ENCODE results near the gene SENP6. TPM values are rescaled to one million over a fixed set of nuclear protein-coding genes. Genes with fewer than 3 reads are reported as not detected.

SENP6 gene
- total RNA-seq, 1 donor from 2014 or later, result 100 TPM

- TF ChIP-seq EZH2 (IDR thresholded peaks at IDR 0.05; ENCODE audit: insufficient read depth, low read length), result no peak
- no peak for TF ChIP-seq CTCF (IDR thresholded peaks at IDR 0.05; ENCODE audit: insufficient read depth, low read depth, low read length)
- Mint-ChIP-seq H3K9me3 (ENCODE audit: unreplicated experiment) (no peaks in the 10 kb centered on the region), H3K4me3 (ENCODE audit: unreplicated experiment) (no peak overlapping the region), H3K27ac (ENCODE audit: unreplicated experiment) (no peak overlapping the region), H3K4me1 (ENCODE audit: low read depth, unreplicated experiment) (peaks cover 4% of the 10 kb centered on the region), H3K27me3 (ENCODE audit: low read depth, unreplicated experiment) (peaks cover 3% of the 10 kb centered on the region), H3K36me3 (ENCODE audit: low read depth, unreplicated experiment) (no peaks in the 10 kb centered on the region)
- DNase-seq (ENCODE audit: low read depth) (no peak), FAIRE-seq (peak; percentile 26)
- Histone ChIP-seq H3K9me3 (ENCODE audit: insufficient read depth, low read depth, low read length) (no peaks in the 10 kb centered on the region), H3K4me3 (ENCODE audit: insufficient read depth, low read depth, low read length) (no peak overlapping the region), H3K4me1 (ENCODE audit: insufficient read depth, low read length) (no peaks in the 10 kb centered on the region), H3K27ac (ENCODE audit: low read depth, low read length) (no peak overlapping the region), H3K27me3 (ENCODE audit: insufficient read depth, low read length) (no peaks in the 10 kb centered on the region), H3K4me2 (ENCODE audit: low read length) (no peak overlapping the region), H3K9ac (ENCODE audit: low read length) (no peak overlapping the region), H4K20me1 (ENCODE audit: insufficient read depth, low read length) (no peaks in the 10 kb centered on the region), H3K79me2 (ENCODE audit: insufficient read depth, low read length) (no peaks in the 10 kb centered on the region), H2AFZ (ENCODE audit: low read depth, low read length) (no peak overlapping the region), H3K36me3 (ENCODE audit: insufficient read depth, low read length) (no peaks in the 10 kb centered on the region)
These were observed 44.6 kb upstream of the SENP6 start for GRCh38 chr6:75557068-75557467.

- Histone ChIP-seq H3K4me1 (ENCODE audit: insufficient read depth, low read length) (no peaks in the 10 kb centered on the region), H3K9me3 (ENCODE audit: insufficient read depth, low read depth, low read length) (peaks cover 6% of the 10 kb centered on the region), H3K4me3 (ENCODE audit: insufficient read depth, low read depth, low read length) (no peak overlapping the region), H2AFZ (ENCODE audit: low read depth, low read length) (no peak overlapping the region), H3K79me2 (ENCODE audit: insufficient read depth, low read length) (no peaks in the 10 kb centered on the region), H3K9ac (ENCODE audit: low read length) (no peak overlapping the region), H3K27ac (ENCODE audit: low read depth, low read length) (no peak overlapping the region), H3K36me3 (ENCODE audit: insufficient read depth, low read length) (no peaks in the 10 kb centered on the region), H3K27me3 (ENCODE audit: insufficient read depth, low read length) (no peaks in the 10 kb centered on the region), H4K20me1 (ENCODE audit: insufficient read depth, low read length) (no peaks in the 10 kb centered on the region), H3K4me2 (ENCODE audit: low read length) (no peak overlapping the region)
- peak; percentile 16 for DNase-seq (ENCODE audit: low read depth)
- peaks cover 2% of the 10 kb centered on the region for H3K36me3 Mint-ChIP-seq (ENCODE audit: low read depth, unreplicated experiment)
- H3K4me3 Mint-ChIP-seq (ENCODE audit: unreplicated experiment), result no peak overlapping the region
- peaks cover 13% of the 10 kb centered on the region for H3K9me3 Mint-ChIP-seq (ENCODE audit: unreplicated experiment)
- TF ChIP-seq CTCF (IDR thresholded peaks at IDR 0.05; ENCODE audit: insufficient read depth, low read depth, low read length), result peak; percentile 39
- no peak for TF ChIP-seq EZH2 (IDR thresholded peaks at IDR 0.05; ENCODE audit: insufficient read depth, low read length)
- H3K27me3 Mint-ChIP-seq (ENCODE audit: low read depth, unreplicated experiment), result peaks cover 3% of the 10 kb centered on the region
- H3K4me1 Mint-ChIP-seq (ENCODE audit: low read depth, unreplicated experiment), result no peaks in the 10 kb centered on the region
- H3K27ac Mint-ChIP-seq (ENCODE audit: unreplicated experiment), result no peak overlapping the region
- no peak for FAIRE-seq
These were observed 38.6 kb upstream of the SENP6 start for GRCh38 chr6:75563032-75563431.

- no peak overlapping the region for H3K9ac ChIP-seq (ENCODE audit: low read length)
- no peak overlapping the region for H3K4me3 ChIP-seq (ENCODE audit: insufficient read depth, low read depth, low read length)
- peaks cover 6% of the 10 kb centered on the region for H3K9me3 ChIP-seq (ENCODE audit: insufficient read depth, low read depth, low read length)
- no peaks in the 10 kb centered on the region for H3K36me3 ChIP-seq (ENCODE audit: insufficient read depth, low read length)
- H3K27me3 ChIP-seq (ENCODE audit: insufficient read depth, low read length), result no peaks in the 10 kb centered on the region
- TF ChIP-seq EZH2 (IDR thresholded peaks at IDR 0.05; ENCODE audit: insufficient read depth, low read length), result no peak
- no peak for TF ChIP-seq CTCF (IDR thresholded peaks at IDR 0.05; ENCODE audit: insufficient read depth, low read depth, low read length)
- H3K79me2 ChIP-seq (ENCODE audit: insufficient read depth, low read length), result no peaks in the 10 kb centered on the region
- H2AFZ ChIP-seq (ENCODE audit: low read depth, low read length), result no peak overlapping the region
- no peak overlapping the region for H3K4me3 Mint-ChIP-seq (ENCODE audit: unreplicated experiment)
- FAIRE-seq (no peak), DNase-seq (ENCODE audit: low read depth) (no peak)
- no peaks in the 10 kb centered on the region for H3K27me3 Mint-ChIP-seq (ENCODE audit: low read depth, unreplicated experiment)
- no peaks in the 10 kb centered on the region for H3K4me1 ChIP-seq (ENCODE audit: insufficient read depth, low read length)
- H3K9me3 Mint-ChIP-seq (ENCODE audit: unreplicated experiment), result peaks cover 18% of the 10 kb centered on the region
- no peak overlapping the region for H3K4me2 ChIP-seq (ENCODE audit: low read length)
- no peak overlapping the region for H3K27ac ChIP-seq (ENCODE audit: low read depth, low read length)
- peaks cover 3% of the 10 kb centered on the region for H3K4me1 Mint-ChIP-seq (ENCODE audit: low read depth, unreplicated experiment)
- H3K36me3 Mint-ChIP-seq (ENCODE audit: low read depth, unreplicated experiment), result peaks cover 4% of the 10 kb centered on the region
- H4K20me1 ChIP-seq (ENCODE audit: insufficient read depth, low read length), result no peaks in the 10 kb centered on the region
- H3K27ac Mint-ChIP-seq (ENCODE audit: unreplicated experiment), result no peak overlapping the region
These were observed 35.4 kb upstream of the SENP6 start for GRCh38 chr6:75566137-75566767.

Data from astrocyte (in vitro differentiated cells and primary cell).